ENCODE results near the gene SORL1-AS1.

The SORL1-AS1 gene

DNA sequence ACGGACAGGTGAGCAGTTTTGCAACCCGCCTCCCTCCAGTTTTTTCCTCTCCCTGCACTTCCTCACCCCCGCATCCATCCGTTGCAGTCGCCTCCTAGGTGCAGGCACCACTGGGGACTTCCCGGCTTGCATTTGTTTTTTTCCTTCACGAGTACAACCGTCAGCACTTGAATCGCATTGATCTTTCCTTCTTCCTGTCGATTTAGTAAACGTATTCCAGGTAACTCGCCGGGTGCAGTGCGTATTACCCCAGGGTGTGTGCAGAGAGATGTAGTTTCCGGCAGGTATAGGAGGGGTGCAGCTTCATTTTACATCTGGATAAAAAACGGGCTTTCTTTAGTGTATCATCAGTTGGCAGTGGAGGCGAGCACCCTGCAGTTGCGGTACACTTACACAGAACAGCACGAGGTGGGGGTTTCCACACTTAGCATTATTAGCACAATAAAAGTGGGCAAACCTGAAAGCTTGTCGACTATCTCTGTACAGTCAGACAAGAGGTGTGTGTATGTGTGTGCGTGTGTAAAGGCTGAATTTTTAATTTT, at the start of gene SORL1-AS1:
TSS of gene SORL1-AS1 (minus strand) at position 359 of the 542 bp plus-strand sequence.
- Mint-ChIP-seq H3K27me3 (ENCODE audit: insufficient read depth) (no peaks in the 10 kb centered on the region), H3K9me3 (no peaks in the 10 kb centered on the region), H3K4me1 (ENCODE audit: low read depth) (peaks cover 90% of the 10 kb centered on the region), H3K4me3 (peak within 1 kb of the TSS; percentile 94), H3K36me3 (ENCODE audit: low read depth) (peaks cover 25% of the 10 kb centered on the region), H3K27ac (peak within 1 kb of the TSS; percentile 92)
- intact Hi-C loops (cut with micrococcal nuclease): loop anchor here (1.0 to 5.0 kb wide), 7 partner anchors 12 to 160 kb away; partner anchors contain the start of gene SC5D
- DNase-seq (ENCODE audit: low spot score): peak; percentile 43

DNA sequence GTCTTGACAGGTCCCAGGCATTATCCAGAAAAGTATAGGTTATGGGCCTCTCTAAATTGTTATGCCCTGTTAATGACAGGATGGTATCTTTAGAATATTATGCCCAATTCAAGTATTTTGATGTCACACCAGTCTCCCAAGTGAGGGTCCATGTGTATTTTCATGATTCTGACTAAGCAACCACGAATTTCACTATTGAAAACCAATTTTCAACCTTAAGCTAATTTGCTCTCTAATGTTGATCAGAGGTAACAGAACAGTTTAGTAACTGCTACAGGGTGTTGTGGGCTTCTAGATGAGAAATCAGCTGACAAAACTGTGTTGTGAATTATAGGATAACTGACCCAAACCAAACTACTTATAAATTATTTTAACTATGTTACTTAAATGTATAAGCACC, 48.0 kb upstream of the SORL1-AS1 start:
- DNase-seq (ENCODE audit: low spot score): no peak
- peaks cover 65% of the 10 kb centered on the region for H3K36me3 Mint-ChIP-seq (ENCODE audit: low read depth)

DNA sequence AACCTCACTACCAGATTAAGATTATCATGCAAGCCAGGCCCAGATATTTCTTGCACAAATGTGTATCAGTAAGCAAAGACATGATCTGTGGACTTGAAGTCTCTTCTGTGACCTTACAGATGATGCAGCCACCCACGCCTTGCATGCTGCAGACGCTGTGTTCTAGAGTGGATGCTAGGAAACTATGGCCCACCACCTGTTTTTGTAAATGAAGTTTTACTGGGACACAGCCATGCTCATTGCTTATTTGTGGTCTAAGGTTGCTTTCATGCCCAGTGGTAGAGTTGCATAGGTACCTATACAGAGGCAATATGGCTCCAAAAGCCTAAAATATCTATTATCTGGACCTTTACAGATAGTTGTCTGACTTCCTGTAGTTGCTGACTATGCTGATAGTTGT, 47.5 kb upstream of the SORL1-AS1 start:
- no peak for DNase-seq (ENCODE audit: low spot score)
- Mint-ChIP-seq H3K36me3 (ENCODE audit: low read depth) (peaks cover 64% of the 10 kb centered on the region), H3K4me3 (no peak overlapping the region), H3K27ac (no peak overlapping the region), H3K4me1 (ENCODE audit: low read depth) (peaks cover 5% of the 10 kb centered on the region), H3K9me3 (peaks cover 6% of the 10 kb centered on the region), H3K27me3 (ENCODE audit: insufficient read depth) (no peaks in the 10 kb centered on the region)
- intact Hi-C loops (cut with micrococcal nuclease): no loop called here

More for the DNA sequence above, 48.0 kb upstream of the SORL1-AS1 start:
- peaks cover 10% of the 10 kb centered on the region for H3K9me3 Mint-ChIP-seq
- no peaks in the 10 kb centered on the region for H3K27me3 Mint-ChIP-seq (ENCODE audit: insufficient read depth)
- no peak overlapping the region for H3K4me3 Mint-ChIP-seq
- intact Hi-C loops (cut with micrococcal nuclease): no loop called here
- no peak overlapping the region for H3K27ac Mint-ChIP-seq
- H3K4me1 Mint-ChIP-seq (ENCODE audit: low read depth): peaks cover under 1% of the 10 kb centered on the region

DNA sequence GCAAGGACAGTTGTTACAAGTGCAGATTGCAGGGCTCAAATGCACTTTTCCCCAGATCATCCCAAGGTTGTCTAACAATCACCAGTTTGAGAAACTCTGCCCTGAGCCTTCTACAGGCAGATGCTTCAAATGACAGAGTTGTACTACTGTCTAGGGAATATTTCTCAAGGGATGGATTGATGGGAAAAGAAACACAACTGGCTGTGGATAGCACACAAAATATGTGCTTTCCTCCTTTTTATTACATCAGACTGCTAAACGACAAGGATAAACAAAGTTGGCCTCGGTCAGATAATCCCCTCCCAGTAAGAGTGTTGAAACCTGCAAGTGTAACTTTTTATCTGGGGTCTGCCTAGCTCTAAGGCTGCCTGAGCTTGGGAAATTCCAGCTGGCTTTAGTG, 46.6 kb upstream of the SORL1-AS1 start:
- H3K36me3 Mint-ChIP-seq (ENCODE audit: low read depth): peaks cover 59% of the 10 kb centered on the region
- no peaks in the 10 kb centered on the region for H3K27me3 Mint-ChIP-seq (ENCODE audit: insufficient read depth)
- peaks cover 13% of the 10 kb centered on the region for H3K4me1 Mint-ChIP-seq (ENCODE audit: low read depth)
- no peak for DNase-seq (ENCODE audit: low spot score)
- intact Hi-C loops (cut with micrococcal nuclease): no loop called here
- H3K4me3 Mint-ChIP-seq: no peak overlapping the region
- peaks cover 4% of the 10 kb centered on the region for H3K9me3 Mint-ChIP-seq
- H3K27ac Mint-ChIP-seq: no peak overlapping the region

DNA sequence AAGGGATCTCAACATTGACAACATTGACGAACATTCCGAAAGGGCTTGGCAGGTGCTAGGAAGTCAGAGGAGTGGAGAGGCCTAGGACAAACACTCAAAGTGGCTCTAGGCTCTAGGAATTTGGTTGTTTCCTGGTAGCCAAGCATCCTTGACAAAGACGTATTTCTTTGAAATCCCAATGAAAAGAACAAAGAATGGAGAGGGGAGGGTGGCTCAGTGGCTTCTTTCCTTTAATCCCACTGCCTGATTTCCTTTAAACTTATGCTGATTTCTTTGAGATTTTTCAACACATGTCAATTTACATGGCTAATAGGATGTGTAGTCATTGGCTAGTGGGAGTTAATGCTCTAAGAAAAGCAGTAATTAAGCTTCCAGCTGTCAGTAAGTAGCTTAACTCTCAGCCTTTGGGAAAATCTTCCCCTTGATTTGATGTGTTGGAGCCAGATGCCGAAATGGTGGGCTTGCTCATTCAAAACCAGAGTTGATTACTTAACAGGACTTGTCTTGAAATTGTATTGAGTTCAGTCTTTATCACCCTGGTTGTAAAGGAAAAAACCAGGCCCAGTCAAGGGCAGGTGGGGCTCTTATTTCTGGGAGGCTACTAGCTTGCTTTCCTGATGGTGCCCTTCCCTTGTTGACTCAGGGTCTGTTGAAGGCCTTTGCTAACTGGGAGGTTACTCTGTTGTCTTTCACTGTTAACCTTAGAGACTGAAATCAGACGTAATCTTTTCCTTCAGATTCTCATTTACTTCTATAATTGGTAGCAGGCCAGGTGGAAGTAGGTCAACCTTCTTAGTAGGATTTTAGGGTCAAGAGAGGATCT, 44.6 kb upstream of the SORL1-AS1 start:
- H3K4me3 Mint-ChIP-seq: no peak overlapping the region
- intact Hi-C loops (cut with micrococcal nuclease): no loop called here
- no peak overlapping the region for H3K27ac Mint-ChIP-seq

DNA sequence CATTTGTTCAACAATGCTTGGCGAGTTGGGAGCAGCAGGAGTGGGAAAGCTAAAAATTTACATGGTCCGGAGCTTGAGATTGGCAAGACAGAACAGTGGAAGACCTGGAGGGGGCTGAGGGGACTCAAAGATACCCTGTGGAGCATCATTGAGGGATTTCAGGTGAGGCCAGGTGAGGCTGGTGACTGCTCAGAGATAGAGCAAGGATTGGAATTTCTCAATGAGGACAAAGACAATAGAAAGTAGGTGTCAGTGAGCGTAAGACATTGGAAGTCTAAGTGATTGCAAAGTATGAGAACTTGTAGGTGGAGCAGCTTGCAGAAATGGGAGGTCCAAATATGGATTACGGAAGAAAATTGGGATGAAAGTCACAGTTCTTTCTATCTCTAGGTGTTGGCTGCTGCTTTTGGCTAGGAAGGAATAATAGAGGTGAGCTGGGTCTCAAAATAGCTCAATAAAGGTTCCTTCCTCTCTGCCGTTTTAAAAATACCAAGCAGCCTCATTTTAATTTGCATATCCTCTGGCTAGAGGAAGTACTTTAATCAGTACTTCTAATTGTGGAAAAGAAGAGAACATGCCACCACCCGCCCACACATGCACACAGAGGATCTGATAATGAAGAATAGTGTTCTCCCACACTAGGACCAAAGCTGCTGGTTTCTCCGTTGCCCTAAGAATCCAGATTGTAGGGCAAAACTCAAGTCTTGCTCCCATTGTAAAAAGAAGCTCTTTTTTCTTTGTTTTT, 41.8 kb upstream of the SORL1-AS1 start:
- Mint-ChIP-seq H3K9me3 (no peaks in the 10 kb centered on the region), H3K27me3 (ENCODE audit: insufficient read depth) (no peaks in the 10 kb centered on the region), H3K27ac (peak overlapping the region; percentile 66), H3K4me3 (peak overlapping the region; percentile 39), H3K4me1 (ENCODE audit: low read depth) (peaks cover 31% of the 10 kb centered on the region), H3K36me3 (ENCODE audit: low read depth) (peaks cover 55% of the 10 kb centered on the region)
- DNase-seq (ENCODE audit: low spot score): no peak
- intact Hi-C loops (cut with micrococcal nuclease): loop anchor here (1.0 to 2.0 kb wide), 4 partner anchors 12 to 46 kb away; no protein-coding TSS in a partner anchor

More for the DNA sequence above, 44.6 kb upstream of the SORL1-AS1 start:
- Mint-ChIP-seq H3K27me3 (ENCODE audit: insufficient read depth) (no peaks in the 10 kb centered on the region), H3K4me1 (ENCODE audit: low read depth) (peaks cover 25% of the 10 kb centered on the region), H3K36me3 (ENCODE audit: low read depth) (peaks cover 54% of the 10 kb centered on the region), H3K9me3 (no peaks in the 10 kb centered on the region)
- DNase-seq (ENCODE audit: low spot score): no peak

DNA sequence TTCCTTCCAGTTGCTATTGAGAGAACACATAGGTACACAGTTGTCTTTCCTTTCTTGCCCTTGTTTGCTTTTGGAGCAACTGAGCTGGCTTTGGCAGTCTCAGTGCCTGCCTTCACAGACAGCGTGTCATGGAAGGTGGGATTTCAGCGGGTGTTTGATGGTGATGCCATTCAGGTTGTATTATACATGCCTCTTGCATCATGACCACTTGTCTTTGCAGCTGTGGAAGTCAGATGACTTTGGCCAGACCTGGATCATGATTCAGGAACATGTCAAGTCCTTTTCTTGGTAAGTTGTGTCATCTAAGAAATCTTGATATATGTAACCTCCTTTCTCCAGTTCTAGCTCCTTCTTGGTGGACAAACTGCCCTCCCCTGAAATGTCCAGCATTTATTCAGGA, 37.1 kb upstream of the SORL1-AS1 start:
- Mint-ChIP-seq H3K36me3 (ENCODE audit: low read depth) (peaks cover 54% of the 10 kb centered on the region), H3K4me3 (no peak overlapping the region), H3K9me3 (no peaks in the 10 kb centered on the region), H3K27me3 (ENCODE audit: insufficient read depth) (no peaks in the 10 kb centered on the region), H3K4me1 (ENCODE audit: low read depth) (peaks cover 28% of the 10 kb centered on the region), H3K27ac (no peak overlapping the region)
- intact Hi-C loops (cut with micrococcal nuclease): no loop called here
- DNase-seq (ENCODE audit: low spot score): no peak

DNA sequence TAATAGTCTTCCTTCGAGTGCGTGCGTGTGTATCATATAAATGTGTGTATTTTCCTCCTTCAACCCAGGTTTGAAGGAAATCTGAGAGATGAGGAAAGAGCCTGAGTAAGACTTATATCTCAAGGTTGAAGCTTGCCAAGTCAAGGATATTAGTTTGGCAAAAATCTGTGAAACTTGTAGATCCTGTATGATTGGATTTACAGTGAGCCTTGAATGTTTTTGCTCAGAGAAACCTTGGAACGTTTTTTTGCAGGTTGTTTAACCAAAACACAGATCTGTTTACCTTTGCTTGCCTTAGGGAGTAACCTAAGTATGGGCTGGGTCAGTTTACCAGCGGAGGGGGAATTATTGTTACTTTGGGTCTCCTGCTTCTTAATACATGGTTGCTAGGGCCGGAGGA, 35.9 kb upstream of the SORL1-AS1 start:
- Mint-ChIP-seq H3K4me1 (ENCODE audit: low read depth) (peaks cover 25% of the 10 kb centered on the region), H3K36me3 (ENCODE audit: low read depth) (peaks cover 56% of the 10 kb centered on the region), H3K9me3 (no peaks in the 10 kb centered on the region), H3K27ac (no peak overlapping the region), H3K4me3 (no peak overlapping the region), H3K27me3 (ENCODE audit: insufficient read depth) (no peaks in the 10 kb centered on the region)
- no peak for DNase-seq (ENCODE audit: low spot score)
- intact Hi-C loops (cut with micrococcal nuclease): no loop called here

DNA sequence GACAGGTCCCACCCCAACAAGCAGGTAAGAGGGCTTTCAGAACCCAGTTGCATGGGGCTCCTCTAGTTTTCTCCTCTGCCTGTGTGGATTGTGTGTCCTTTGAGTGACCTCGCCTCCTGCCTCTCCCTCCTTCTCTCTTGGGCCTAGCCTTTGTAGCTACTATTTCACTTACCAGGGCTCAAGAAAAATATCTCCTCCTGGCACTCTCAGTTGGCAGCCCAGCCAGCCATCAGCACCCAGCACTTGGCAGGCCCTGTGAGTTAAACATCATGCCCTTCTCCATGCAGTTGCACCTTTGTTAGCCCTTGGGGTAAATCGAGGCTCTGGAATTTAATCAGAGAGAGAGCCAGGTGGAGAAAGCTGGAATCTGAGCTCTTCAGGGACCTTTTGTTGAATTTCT, 35.4 kb upstream of the SORL1-AS1 start:
- Mint-ChIP-seq H3K36me3 (ENCODE audit: low read depth) (peaks cover 58% of the 10 kb centered on the region), H3K4me3 (no peak overlapping the region), H3K4me1 (ENCODE audit: low read depth) (peaks cover 26% of the 10 kb centered on the region), H3K9me3 (no peaks in the 10 kb centered on the region), H3K27me3 (ENCODE audit: insufficient read depth) (no peaks in the 10 kb centered on the region), H3K27ac (no peak overlapping the region)
- DNase-seq (ENCODE audit: low spot score): no peak
- intact Hi-C loops (cut with micrococcal nuclease): no loop called here

DNA sequence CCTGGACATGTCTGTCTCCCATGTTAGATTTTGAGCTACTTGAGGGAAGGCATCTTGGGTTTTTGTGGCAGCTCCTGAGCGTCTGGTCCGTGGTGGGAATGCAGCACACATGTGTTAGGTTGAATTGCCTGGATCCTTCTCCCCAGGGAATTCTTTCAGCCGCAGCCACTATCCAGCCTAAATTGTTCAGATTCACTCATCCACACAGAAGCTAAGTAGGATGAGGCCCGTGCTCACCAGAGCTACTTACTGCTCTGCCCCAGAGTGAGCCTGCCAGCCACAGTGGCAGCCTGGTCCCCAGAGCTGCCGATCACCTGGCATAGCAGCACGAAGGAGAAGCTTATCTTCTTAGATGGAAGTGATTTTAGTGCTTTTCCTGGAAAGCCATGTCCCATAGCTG, 34.4 kb upstream of the SORL1-AS1 start:
- H3K4me1 Mint-ChIP-seq (ENCODE audit: low read depth): peaks cover 36% of the 10 kb centered on the region
- intact Hi-C loops (cut with micrococcal nuclease): no loop called here
- no peaks in the 10 kb centered on the region for H3K9me3 Mint-ChIP-seq

DNA sequence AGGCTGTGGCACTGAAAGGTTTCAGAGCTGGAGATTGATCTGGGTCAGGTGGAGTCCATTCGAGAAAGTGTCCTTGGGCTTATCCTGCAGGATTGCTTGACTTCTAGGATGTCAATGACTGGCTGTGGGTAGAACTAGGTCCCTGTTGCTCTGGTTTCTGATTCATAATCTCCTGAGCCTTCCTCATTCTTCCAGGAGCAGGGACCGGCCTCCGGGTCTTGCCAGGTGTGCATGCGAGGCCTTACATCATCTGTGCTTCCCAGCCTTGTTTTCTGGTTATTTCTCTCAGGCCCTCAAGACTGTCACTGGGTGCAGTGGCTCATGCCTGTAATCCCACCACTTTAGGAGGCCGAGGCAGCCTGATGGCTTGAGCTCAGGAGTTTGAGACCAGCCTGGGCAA, 33.3 kb upstream of the SORL1-AS1 start:
- H3K36me3 Mint-ChIP-seq (ENCODE audit: low read depth): peaks cover 49% of the 10 kb centered on the region
- H3K4me1 Mint-ChIP-seq (ENCODE audit: low read depth): peaks cover 41% of the 10 kb centered on the region
- intact Hi-C loops (cut with micrococcal nuclease): no loop called here
- no peak overlapping the region for H3K4me3 Mint-ChIP-seq
- DNase-seq (ENCODE audit: low spot score): no peak
- H3K27me3 Mint-ChIP-seq (ENCODE audit: insufficient read depth): no peaks in the 10 kb centered on the region
- H3K27ac Mint-ChIP-seq: no peak overlapping the region
- no peaks in the 10 kb centered on the region for H3K9me3 Mint-ChIP-seq

More for the DNA sequence above, 34.4 kb upstream of the SORL1-AS1 start:
- Mint-ChIP-seq H3K36me3 (ENCODE audit: low read depth) (peaks cover 55% of the 10 kb centered on the region), H3K27ac (no peak overlapping the region), H3K4me3 (no peak overlapping the region), H3K27me3 (ENCODE audit: insufficient read depth) (no peaks in the 10 kb centered on the region)
- no peak for DNase-seq (ENCODE audit: low spot score)

DNA sequence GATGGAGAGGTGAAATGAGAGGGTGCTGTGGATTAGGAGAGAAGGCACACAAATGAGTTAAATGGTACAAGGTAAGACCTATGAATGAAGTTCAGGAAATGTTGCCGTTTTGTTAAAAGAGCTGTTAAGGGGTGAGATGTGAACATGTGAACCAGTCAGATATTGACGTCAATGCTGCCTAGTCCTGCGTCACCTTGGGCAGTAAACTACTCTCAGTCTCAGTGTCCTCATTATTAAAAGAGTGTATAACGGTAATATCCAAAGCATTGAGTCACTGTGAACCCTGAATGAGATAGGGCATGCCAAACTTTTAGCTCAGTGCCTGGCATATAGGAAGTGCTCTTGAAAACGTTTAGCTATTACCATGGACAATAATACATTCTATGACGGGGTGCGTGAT, 32.4 kb upstream of the SORL1-AS1 start:
- H3K27ac Mint-ChIP-seq: no peak overlapping the region
- no peak overlapping the region for H3K4me3 Mint-ChIP-seq
- H3K9me3 Mint-ChIP-seq: no peaks in the 10 kb centered on the region
- DNase-seq (ENCODE audit: low spot score): no peak
- H3K36me3 Mint-ChIP-seq (ENCODE audit: low read depth): peaks cover 51% of the 10 kb centered on the region
- H3K27me3 Mint-ChIP-seq (ENCODE audit: insufficient read depth): no peaks in the 10 kb centered on the region
- peaks cover 41% of the 10 kb centered on the region for H3K4me1 Mint-ChIP-seq (ENCODE audit: low read depth)
- intact Hi-C loops (cut with micrococcal nuclease): no loop called here

Data from activated T-helper 1 cell treated with anti-CD3 and anti-CD28 coated beads, Interleukin-12 subunit alpha, Interleukin-12 subunit beta, Interleukin-2, Interleukin-4 antibody, amounts not matched to agents 30 ng/mL and 10 ng/mL and 1 ng/mL, durations not matched to agents 14 hours and 24 hours and 36 hours (primary cell).